GM21381 (cell line): Measurements from ENCODE around the gene SMC5.
"Not testable (repeated sequence)": the region's sequence is repeated elsewhere in the genome, so short reads cannot be mapped to it uniquely, and the experiment has no call there.

Source experiments
- ATAC-seq: cut with Tn5 transposase; IDR thresholded peaks from one replicate; pipeline ENCODE4 v1.9.1; 2021; ENCODE audit warnings: mild to moderate bottlenecking, moderate library complexity; ENCODE audit not compliant: unreplicated experiment

Gene SMC5

GRCh38 chr9:70262948-70263347 is 4.2 kb downstream of the SMC5 start:
- ATAC-seq, result no peak

GRCh38 chr9:70263421-70263820 is 4.6 kb downstream of the SMC5 start:
- no peak for ATAC-seq

GRCh38 chr9:70278305-70278704 is 19.5 kb downstream of the SMC5 start:
- no peak for ATAC-seq

GRCh38 chr9:70283848-70284247 is 25.1 kb downstream of the SMC5 start:
- no peak for ATAC-seq

GRCh38 chr9:70285246-70285645 is 26.5 kb downstream of the SMC5 start:
- ATAC-seq, result no peak

- no peak for ATAC-seq
These were observed 27.3 kb downstream of the SMC5 start for GRCh38 chr9:70285981-70286598.

- ATAC-seq, result no peak
These were observed 31.8 kb downstream of the SMC5 start for GRCh38 chr9:70290626-70291025.

- ATAC-seq, result no peak
These were observed 32.7 kb downstream of the SMC5 start for GRCh38 chr9:70291446-70291845.

GRCh38 chr9:70292253-70292652 is 33.5 kb downstream of the SMC5 start:
- ATAC-seq, result no peak

- ATAC-seq, result no peak
These were observed 34.4 kb downstream of the SMC5 start for GRCh38 chr9:70293214-70293613.

- no peak for ATAC-seq
These were observed 38.4 kb downstream of the SMC5 start for GRCh38 chr9:70297141-70297540.

- ATAC-seq, result no peak
These were observed 39.5 kb downstream of the SMC5 start for GRCh38 chr9:70298245-70298771.

- ATAC-seq, result no peak
These were observed 44.5 kb downstream of the SMC5 start for GRCh38 chr9:70303268-70303667.

- ATAC-seq, result no peak
These were observed 46.0 kb downstream of the SMC5 start for GRCh38 chr9:70304810-70305209.

- no peak for ATAC-seq
These were observed 56.6 kb downstream of the SMC5 start for GRCh38 chr9:70315389-70315788.

- no peak for ATAC-seq
These were observed 59.2 kb downstream of the SMC5 start for GRCh38 chr9:70318002-70318401.

GRCh38 chr9:70322096-70322495 is 63.3 kb downstream of the SMC5 start:
- ATAC-seq, result no peak

GRCh38 chr9:70324963-70325362 is 66.2 kb downstream of the SMC5 start:
- ATAC-seq, result no peak

GRCh38 chr9:70328625-70329024 is 69.8 kb downstream of the SMC5 start:
- not testable (repeated sequence) for ATAC-seq

GRCh38 chr9:70340572-70340971 is 81.8 kb downstream of the SMC5 start:
- ATAC-seq, result no peak

GRCh38 chr9:70347046-70347445 is 88.3 kb downstream of the SMC5 start:
- ATAC-seq, result no peak

- no peak for ATAC-seq
These were observed 93.6 kb downstream of the SMC5 start for GRCh38 chr9:70352356-70352755.

- ATAC-seq, result no peak
These were observed 94.0 kb downstream of the SMC5 start for GRCh38 chr9:70352802-70353201.
